SK-N-SH treated with all-trans-retinoic acid at 6 μM for 48 hours (cell line): ENCODE data around the gene ZBTB7C.

Experiments used
- PATZ1 ChIP-seq: fragments of 250-450 bp; sonication (Bioruptor Pico); IDR thresholded peaks from 2 replicates; pipeline ENCODE4 v1.8.0; 2020; ENCODE audit warnings: mild to moderate bottlenecking, moderate library complexity, borderline replicate concordance
- ZNF8 ChIP-seq: fragments of 450-650 bp; formaldehyde crosslinking; IDR thresholded peaks from 2 replicates; pipeline ENCODE4 v1.5.0; 2020; ENCODE audit warnings: mild to moderate bottlenecking, moderate library complexity

GRCh38 chr18:48091869-48092497 is 317.2 kb downstream of the ZBTB7C start:
- TF ChIP-seq ZNF8 (CRISPR knock-in tag) (no peak), PATZ1 (CRISPR knock-in tag) (no peak)
